Activated CD4-positive, alpha-beta T cell treated with anti-CD3 and anti-CD28 coated beads, Interleukin-2, amount 50 U/mL, for 4 hours (primary cell): Measurements from ENCODE around the gene LAP3.

Experiments used
- DNase-seq, 2 experiments: peaks; one replicate each; pipeline ENCODE4 v3.0.0-alpha.2; 2020

Gene LAP3

GRCh38 chr4:17619416-17620105 lies 42.6 kb downstream of the LAP3 start:
- no peak for DNase-seq

- no peak for DNase-seq
These were observed 46.5 kb downstream of the LAP3 start for GRCh38 chr4:17623451-17624001.

GRCh38 chr4:17624821-17625220 lies 47.8 kb downstream of the LAP3 start:
- DNase-seq = no peak

- DNase-seq = no peak
These were observed 53.2 kb downstream of the LAP3 start for GRCh38 chr4:17630228-17630627.

- no peak for DNase-seq
These were observed 56.6 kb downstream of the LAP3 start for GRCh38 chr4:17633600-17633999.

- DNase-seq = no peak
These were observed 58.1 kb downstream of the LAP3 start for GRCh38 chr4:17635056-17635455.

- no peak for DNase-seq
These were observed 59.3 kb downstream of the LAP3 start for GRCh38 chr4:17636341-17636695.

- peak; percentile 60 to 66 for DNase-seq
These were observed 60.0 kb downstream of the LAP3 start for GRCh38 chr4:17636696-17637622.

GRCh38 chr4:17639136-17639535 lies 62.1 kb downstream of the LAP3 start:
- DNase-seq = no peak

- no peak for DNase-seq
These were observed 65.4 kb downstream of the LAP3 start for GRCh38 chr4:17642398-17642783.

GRCh38 chr4:17646693-17647092 lies 69.7 kb downstream of the LAP3 start:
- no peak for DNase-seq

GRCh38 chr4:17647176-17647806 lies 70.3 kb downstream of the LAP3 start:
- DNase-seq = no peak

- DNase-seq = no peak
These were observed 70.9 kb downstream of the LAP3 start for GRCh38 chr4:17647927-17648326.

- DNase-seq = no peak
These were observed 73.4 kb downstream of the LAP3 start for GRCh38 chr4:17650406-17650805.

- no peak for DNase-seq
These were observed 77.7 kb downstream of the LAP3 start for GRCh38 chr4:17654701-17655100.

GRCh38 chr4:17657090-17657489 lies 80.1 kb downstream of the LAP3 start:
- no peak for DNase-seq
